Keratinocyte (primary cell): Measurements from ENCODE around the gene GLP2R.

ENCODE experiments used
- EZH2 ChIP-seq: IDR thresholded peaks from one replicate; pipeline ENCODE4 v1.6.1; 2012; ENCODE audit warnings: inconsistent platforms, mild to moderate bottlenecking, low read length, moderate library complexity
- TF ChIP-seq, protein P1 (sequence below), 3 experiments: IDR thresholded peaks in 1 of 3; conservative IDR thresholded peaks in 1 of 3; optimal IDR thresholded peaks in 1 of 3; 2 replicates in 2 of 3; 3 replicates in 1 of 3; pipeline versions ENCODE3 to v1.5.1; 2011; ENCODE audit warnings: low read length in 3 of 3, mild to moderate bottlenecking in 3 of 3, moderate library complexity in 2 of 3, control low read depth in 1 of 3, inconsistent platforms in 1 of 3; ENCODE audit not compliant: insufficient read depth in 2 of 3; ENCODE audit errors: extremely low read depth in 1 of 3

GRCh38 chr17:9824094-9824493, 1.6 kb upstream of the GLP2R start:
- TF ChIP-seq, protein P1, sequence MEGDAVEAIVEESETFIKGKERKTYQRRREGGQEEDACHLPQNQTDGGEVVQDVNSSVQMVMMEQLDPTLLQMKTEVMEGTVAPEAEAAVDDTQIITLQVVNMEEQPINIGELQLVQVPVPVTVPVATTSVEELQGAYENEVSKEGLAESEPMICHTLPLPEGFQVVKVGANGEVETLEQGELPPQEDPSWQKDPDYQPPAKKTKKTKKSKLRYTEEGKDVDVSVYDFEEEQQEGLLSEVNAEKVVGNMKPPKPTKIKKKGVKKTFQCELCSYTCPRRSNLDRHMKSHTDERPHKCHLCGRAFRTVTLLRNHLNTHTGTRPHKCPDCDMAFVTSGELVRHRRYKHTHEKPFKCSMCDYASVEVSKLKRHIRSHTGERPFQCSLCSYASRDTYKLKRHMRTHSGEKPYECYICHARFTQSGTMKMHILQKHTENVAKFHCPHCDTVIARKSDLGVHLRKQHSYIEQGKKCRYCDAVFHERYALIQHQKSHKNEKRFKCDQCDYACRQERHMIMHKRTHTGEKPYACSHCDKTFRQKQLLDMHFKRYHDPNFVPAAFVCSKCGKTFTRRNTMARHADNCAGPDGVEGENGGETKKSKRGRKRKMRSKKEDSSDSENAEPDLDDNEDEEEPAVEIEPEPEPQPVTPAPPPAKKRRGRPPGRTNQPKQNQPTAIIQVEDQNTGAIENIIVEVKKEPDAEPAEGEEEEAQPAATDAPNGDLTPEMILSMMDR (optimal IDR thresholded peaks at IDR 0.05 in 1 of 3, IDR thresholded peaks at IDR 0.05 in 1 of 3, conservative IDR thresholded peaks at IDR 0.05 in 1 of 3; ENCODE audit: extremely low read depth in 1 of 3, insufficient read depth in 2 of 3, low read length in 3 of 3) = peak in 1 of 3 experiments; percentile 10
- no peak for TF ChIP-seq EZH2
